Suppressor macrophage treated with lipopolysaccharide for 4 hours (primary cell): ENCODE results near the gene UBE4B.

Experiments
- DNase-seq: peaks from one replicate; pipeline ENCODE4 v3.0.0-alpha.2; 2020

UBE4B gene

GRCh38 chr1:10121688-10122087, 88.9 kb downstream of the UBE4B start:
- DNase-seq, result no peak

- no peak for DNase-seq
Observed at GRCh38 chr1:10122926-10123325, 90.2 kb downstream of the UBE4B start.

GRCh38 chr1:10128101-10128765, 95.5 kb downstream of the UBE4B start:
- no peak for DNase-seq

GRCh38 chr1:10132316-10132715, 99.6 kb downstream of the UBE4B start:
- no peak for DNase-seq

GRCh38 chr1:10132852-10133251, 100.1 kb downstream of the UBE4B start:
- no peak for DNase-seq

GRCh38 chr1:10140981-10141380, 108.2 kb downstream of the UBE4B start:
- DNase-seq, result no peak

- no peak for DNase-seq
Observed at GRCh38 chr1:10143961-10144485, 111.3 kb downstream of the UBE4B start.

GRCh38 chr1:10146391-10146790, 113.6 kb downstream of the UBE4B start:
- no peak for DNase-seq

GRCh38 chr1:10149231-10149630, 116.5 kb downstream of the UBE4B start:
- DNase-seq, result no peak

GRCh38 chr1:10152709-10153284, 120.0 kb downstream of the UBE4B start:
- peak; percentile 51 for DNase-seq

GRCh38 chr1:10155087-10155712, 122.4 kb downstream of the UBE4B start:
- DNase-seq, result no peak

- no peak for DNase-seq
Observed at GRCh38 chr1:10160173-10160572, 127.4 kb downstream of the UBE4B start.

- DNase-seq, result no peak
Observed at GRCh38 chr1:10160907-10161490, 128.2 kb downstream of the UBE4B start.

- no peak for DNase-seq
Observed at GRCh38 chr1:10161541-10162290, 129.0 kb downstream of the UBE4B start.

- DNase-seq, result no peak
Observed at GRCh38 chr1:10168912-10169514, 136.3 kb downstream of the UBE4B start.

GRCh38 chr1:10170239-10170574, 137.4 kb downstream of the UBE4B start:
- no peak for DNase-seq

- no peak for DNase-seq
Observed at GRCh38 chr1:10171105-10171767, 138.5 kb downstream of the UBE4B start.

- DNase-seq, result no peak
Observed at GRCh38 chr1:10171995-10172669, 139.4 kb downstream of the UBE4B start.

- no peak for DNase-seq
Observed at GRCh38 chr1:10173582-10173981, 140.8 kb downstream of the UBE4B start.

- DNase-seq, result no peak
Observed at GRCh38 chr1:10177876-10178275, 145.1 kb downstream of the UBE4B start.

GRCh38 chr1:10178597-10179405, 146.0 kb downstream of the UBE4B start:
- DNase-seq, result no peak
